BLaER1 (cell line): Measurements from ENCODE around the gene NAALADL2.
"Not testable (repeated sequence)": the region's sequence is repeated elsewhere in the genome, so short reads cannot be mapped to it uniquely, and the experiment has no call there.

Source experiments
- H3K27ac ChIP-seq: shearing (Covaris generic); formaldehyde crosslinking; 2 replicates; pipeline ENCODE4 v1.8.1; 2022
- H3K27me3 ChIP-seq: shearing (Covaris generic); formaldehyde crosslinking; 2 replicates; pipeline ENCODE4 v1.8.1; 2022
- H3K36me3 ChIP-seq: shearing (Covaris generic); formaldehyde crosslinking; 2 replicates; pipeline ENCODE4 v1.8.1; 2022
- H3K4me1 ChIP-seq: shearing (Covaris generic); formaldehyde crosslinking; 2 replicates; pipeline ENCODE4 v1.8.1; 2022
- H3K4me2 ChIP-seq: shearing (Covaris generic); formaldehyde crosslinking; 2 replicates; pipeline ENCODE4 v1.8.1; 2022
- H3K4me3 ChIP-seq: shearing (Covaris generic); formaldehyde crosslinking; 2 replicates; pipeline ENCODE4 v1.8.1; 2022
- H3K9ac ChIP-seq: shearing (Covaris generic); formaldehyde crosslinking; 2 replicates; pipeline ENCODE4 v1.8.1; 2022
- H3K9me3 ChIP-seq: shearing (Covaris generic); formaldehyde crosslinking; 2 replicates; pipeline ENCODE4 v1.8.1; 2022
- H4K20me1 ChIP-seq: shearing (Covaris generic); formaldehyde crosslinking; 2 replicates; pipeline ENCODE4 v1.8.1; 2022
- Cebpa-rat ChIP-seq: shearing (Covaris generic); IDR thresholded peaks from 2 replicates; pipeline ENCODE4 v1.8.1; 2022

NAALADL2 gene

GRCh38 chr3:175149675-175150074, 290.5 kb downstream of the NAALADL2 start:
- Histone ChIP-seq H3K27me3 (no peaks in the 10 kb centered on the region), H3K4me2 (no peak overlapping the region), H3K9me3 (0 out of 2 replicates have a peak, but pooled peaks cover 7% of the 10 kb centered on the region), H3K4me3 (no peak overlapping the region), H3K9ac (no peak overlapping the region), H3K36me3 (no peaks in the 10 kb centered on the region), H4K20me1 (no peaks in the 10 kb centered on the region), H3K27ac (no peak overlapping the region), H3K4me1 (no peaks in the 10 kb centered on the region)
- no peak for TF ChIP-seq Cebpa-rat

- Histone ChIP-seq H3K9me3 (0 out of 2 replicates have a peak, but pooled peaks cover 7% of the 10 kb centered on the region), H4K20me1 (no peaks in the 10 kb centered on the region), H3K27ac (no peak overlapping the region), H3K27me3 (no peaks in the 10 kb centered on the region), H3K36me3 (no peaks in the 10 kb centered on the region), H3K4me1 (no peaks in the 10 kb centered on the region), H3K4me3 (no peak overlapping the region), H3K9ac (no peak overlapping the region), H3K4me2 (no peak overlapping the region)
- no peak for TF ChIP-seq Cebpa-rat
These were observed 291.8 kb downstream of the NAALADL2 start for GRCh38 chr3:175150812-175151401.

DNA sequence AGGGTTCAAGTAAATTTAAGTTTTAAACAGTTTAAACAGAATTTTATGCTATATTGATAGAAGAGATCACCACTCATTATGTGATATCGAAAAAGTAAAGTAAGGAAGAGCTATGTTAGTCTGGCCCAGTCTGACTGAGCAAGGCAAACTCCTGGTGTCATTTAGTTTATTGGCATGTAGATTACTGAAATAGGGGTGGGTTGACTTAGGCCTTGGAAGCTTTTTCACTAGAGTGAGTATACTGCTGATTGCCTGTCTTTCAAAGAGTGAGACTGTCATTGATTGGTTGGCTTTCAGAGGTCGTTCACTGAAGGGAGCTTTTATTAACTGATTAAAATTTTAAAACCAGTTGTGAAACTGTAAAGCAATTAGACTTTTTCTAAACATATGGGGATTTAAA, 294.5 kb downstream of the NAALADL2 start:
- H3K27ac ChIP-seq, result no peak overlapping the region
- no peaks in the 10 kb centered on the region for H3K36me3 ChIP-seq
- H4K20me1 ChIP-seq, result no peaks in the 10 kb centered on the region
- H3K4me3 ChIP-seq, result no peak overlapping the region
- H3K4me2 ChIP-seq, result no peak overlapping the region
- H3K4me1 ChIP-seq, result no peaks in the 10 kb centered on the region
- H3K27me3 ChIP-seq, result no peaks in the 10 kb centered on the region
- H3K9me3 ChIP-seq, result no peaks in the 10 kb centered on the region
- no peak overlapping the region for H3K9ac ChIP-seq
- TF ChIP-seq Cebpa-rat, result no peak

DNA sequence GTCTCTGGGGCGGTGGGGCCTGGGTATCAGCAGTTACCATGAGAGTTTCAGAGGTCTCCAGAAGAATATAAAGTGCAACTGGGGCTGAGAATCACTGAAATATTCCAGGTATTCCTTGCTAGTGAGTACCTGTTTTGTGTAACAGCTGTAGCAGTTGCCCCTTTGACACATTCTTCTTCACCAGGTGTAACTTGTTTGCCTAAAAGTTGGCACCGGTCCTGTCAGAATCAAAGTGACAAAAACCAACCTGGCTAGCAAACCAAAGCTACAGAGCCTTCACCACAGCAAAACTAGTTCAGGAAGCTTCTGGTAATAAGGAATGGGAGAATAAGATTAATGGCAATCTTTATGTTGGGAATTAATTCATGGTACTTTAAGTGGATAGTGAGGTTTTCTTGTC, 296.0 kb downstream of the NAALADL2 start:
- Histone ChIP-seq H3K36me3 (no peaks in the 10 kb centered on the region), H3K4me2 (no peak overlapping the region), H3K27ac (no peak overlapping the region), H3K27me3 (no peaks in the 10 kb centered on the region), H3K9ac (no peak overlapping the region), H4K20me1 (no peaks in the 10 kb centered on the region), H3K9me3 (no peaks in the 10 kb centered on the region), H3K4me3 (no peak overlapping the region), H3K4me1 (no peaks in the 10 kb centered on the region)
- TF ChIP-seq Cebpa-rat, result no peak

- no peak overlapping the region for H3K4me3 ChIP-seq
- no peak overlapping the region for H3K9ac ChIP-seq
- H3K36me3 ChIP-seq, result no peaks in the 10 kb centered on the region
- no peaks in the 10 kb centered on the region for H3K27me3 ChIP-seq
- no peaks in the 10 kb centered on the region for H3K4me1 ChIP-seq
- H4K20me1 ChIP-seq, result no peaks in the 10 kb centered on the region
- no peak overlapping the region for H3K4me2 ChIP-seq
- H3K27ac ChIP-seq, result no peak overlapping the region
- no peak for TF ChIP-seq Cebpa-rat
- H3K9me3 ChIP-seq, result no peaks in the 10 kb centered on the region
These were observed 300.1 kb downstream of the NAALADL2 start for GRCh38 chr3:175159202-175159601.

DNA sequence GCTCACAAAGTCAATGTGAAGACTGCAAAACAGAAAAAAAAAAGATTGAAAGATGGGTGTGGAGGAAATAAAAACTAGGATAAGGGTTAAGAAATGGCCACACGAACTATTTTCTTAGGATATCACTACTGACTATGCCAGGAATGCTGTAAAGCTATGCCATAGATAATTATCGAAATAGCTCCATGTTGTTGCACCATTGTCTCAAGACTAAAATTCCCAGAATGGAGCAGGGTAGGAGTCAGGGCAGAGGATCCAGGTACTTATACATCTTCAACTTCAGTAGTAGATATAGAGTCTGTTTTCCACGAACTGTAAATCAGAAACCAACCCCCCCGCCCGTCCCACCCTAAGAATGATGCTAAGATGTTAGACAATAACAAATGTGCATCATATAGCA, 302.2 kb downstream of the NAALADL2 start:
- no peaks in the 10 kb centered on the region for H3K36me3 ChIP-seq
- no peaks in the 10 kb centered on the region for H4K20me1 ChIP-seq
- H3K9ac ChIP-seq, result no peak overlapping the region
- no peak overlapping the region for H3K4me3 ChIP-seq
- H3K27ac ChIP-seq, result no peak overlapping the region
- no peaks in the 10 kb centered on the region for H3K27me3 ChIP-seq
- no peaks in the 10 kb centered on the region for H3K9me3 ChIP-seq
- no peak for TF ChIP-seq Cebpa-rat
- no peak overlapping the region for H3K4me2 ChIP-seq
- H3K4me1 ChIP-seq, result no peaks in the 10 kb centered on the region

DNA sequence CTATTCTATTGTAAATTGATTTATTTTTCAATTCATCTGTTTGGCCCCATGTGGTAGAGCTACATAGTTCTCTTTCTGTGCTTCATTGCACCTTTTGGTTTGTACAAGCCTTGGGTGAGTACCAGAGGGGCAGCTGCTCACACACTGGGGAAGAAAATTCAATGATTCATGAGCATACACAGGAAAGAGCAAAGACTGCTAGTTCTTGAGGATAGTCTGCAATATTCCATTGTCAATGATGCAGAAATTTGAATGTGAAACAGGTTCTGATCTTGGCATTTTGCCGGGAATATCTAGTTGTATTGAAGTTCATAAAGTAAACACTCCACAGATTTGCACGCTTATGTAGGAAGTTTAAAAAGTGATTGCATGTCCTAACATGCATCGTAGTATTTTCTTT, 304.6 kb downstream of the NAALADL2 start:
- no peak overlapping the region for H3K27ac ChIP-seq
- no peak overlapping the region for H3K4me3 ChIP-seq
- no peak for TF ChIP-seq Cebpa-rat
- no peaks in the 10 kb centered on the region for H3K36me3 ChIP-seq
- H3K4me2 ChIP-seq, result no peak overlapping the region
- H3K9ac ChIP-seq, result no peak overlapping the region
- H4K20me1 ChIP-seq, result no peaks in the 10 kb centered on the region
- no peaks in the 10 kb centered on the region for H3K4me1 ChIP-seq
- H3K9me3 ChIP-seq, result no peaks in the 10 kb centered on the region
- H3K27me3 ChIP-seq, result no peaks in the 10 kb centered on the region

DNA sequence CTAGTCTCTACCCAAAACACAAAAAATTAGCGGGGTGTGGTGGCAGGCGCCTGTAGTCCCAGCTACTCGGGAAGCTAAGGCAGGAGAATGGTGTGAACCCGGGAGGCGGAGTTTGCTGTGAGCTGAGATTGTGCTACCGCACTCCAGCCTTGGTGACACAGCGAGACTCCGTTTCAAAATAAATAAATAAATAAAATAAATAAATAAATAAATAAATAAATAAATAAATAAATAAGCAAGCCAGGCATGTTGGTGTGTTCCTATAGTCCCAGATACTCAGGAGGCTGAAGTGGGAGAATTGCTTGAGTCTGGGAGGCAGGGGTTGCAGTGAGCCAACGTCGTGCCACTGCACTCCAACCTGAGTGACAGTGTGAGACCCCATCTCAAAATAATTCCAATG, 314.0 kb downstream of the NAALADL2 start:
- H3K9me3 ChIP-seq, H3K36me3 ChIP-seq, H4K20me1 ChIP-seq, H3K9ac ChIP-seq, H3K4me3 ChIP-seq, H3K4me1 ChIP-seq, H3K4me2 ChIP-seq, H3K27ac ChIP-seq, H3K27me3 ChIP-seq: not testable (repeated sequence)

- H3K4me1 ChIP-seq, result no peaks in the 10 kb centered on the region
- TF ChIP-seq Cebpa-rat, result no peak
- H3K9me3 ChIP-seq, result no peaks in the 10 kb centered on the region
- no peak overlapping the region for H3K4me3 ChIP-seq
- no peaks in the 10 kb centered on the region for H4K20me1 ChIP-seq
- H3K27ac ChIP-seq, result no peak overlapping the region
- H3K9ac ChIP-seq, result no peak overlapping the region
- H3K36me3 ChIP-seq, result no peaks in the 10 kb centered on the region
- H3K4me2 ChIP-seq, result no peak overlapping the region
- H3K27me3 ChIP-seq, result no peaks in the 10 kb centered on the region
These were observed 317.4 kb downstream of the NAALADL2 start for GRCh38 chr3:175176556-175176955.

- Histone ChIP-seq H3K27ac (no peak overlapping the region), H3K4me2 (no peak overlapping the region), H3K36me3 (no peaks in the 10 kb centered on the region), H3K9me3 (no peaks in the 10 kb centered on the region), H3K27me3 (no peaks in the 10 kb centered on the region), H4K20me1 (no peaks in the 10 kb centered on the region), H3K9ac (no peak overlapping the region), H3K4me3 (no peak overlapping the region), H3K4me1 (no peaks in the 10 kb centered on the region)
- no peak for TF ChIP-seq Cebpa-rat
These were observed 319.9 kb downstream of the NAALADL2 start for GRCh38 chr3:175179055-175179454.

GRCh38 chr3:175184392-175184791, 325.3 kb downstream of the NAALADL2 start:
- no peak overlapping the region for H3K27ac ChIP-seq
- H3K27me3 ChIP-seq, result no peaks in the 10 kb centered on the region
- no peaks in the 10 kb centered on the region for H3K36me3 ChIP-seq
- no peaks in the 10 kb centered on the region for H3K9me3 ChIP-seq
- no peak overlapping the region for H3K4me2 ChIP-seq
- H3K9ac ChIP-seq, result no peak overlapping the region
- H3K4me3 ChIP-seq, result no peak overlapping the region
- no peak for TF ChIP-seq Cebpa-rat
- H4K20me1 ChIP-seq, result no peaks in the 10 kb centered on the region
- no peaks in the 10 kb centered on the region for H3K4me1 ChIP-seq
